Central memory CD4-positive, alpha-beta T cell (primary cell): ENCODE data around the gene SELL.
"Not testable (repeated sequence)": the region's sequence is repeated elsewhere in the genome, so short reads cannot be mapped to it uniquely, and the experiment has no call there.

Experiments used
- DNase-seq: peaks from one replicate; pipeline ENCODE4 v3.0.0; 2022

SELL gene

DNA sequence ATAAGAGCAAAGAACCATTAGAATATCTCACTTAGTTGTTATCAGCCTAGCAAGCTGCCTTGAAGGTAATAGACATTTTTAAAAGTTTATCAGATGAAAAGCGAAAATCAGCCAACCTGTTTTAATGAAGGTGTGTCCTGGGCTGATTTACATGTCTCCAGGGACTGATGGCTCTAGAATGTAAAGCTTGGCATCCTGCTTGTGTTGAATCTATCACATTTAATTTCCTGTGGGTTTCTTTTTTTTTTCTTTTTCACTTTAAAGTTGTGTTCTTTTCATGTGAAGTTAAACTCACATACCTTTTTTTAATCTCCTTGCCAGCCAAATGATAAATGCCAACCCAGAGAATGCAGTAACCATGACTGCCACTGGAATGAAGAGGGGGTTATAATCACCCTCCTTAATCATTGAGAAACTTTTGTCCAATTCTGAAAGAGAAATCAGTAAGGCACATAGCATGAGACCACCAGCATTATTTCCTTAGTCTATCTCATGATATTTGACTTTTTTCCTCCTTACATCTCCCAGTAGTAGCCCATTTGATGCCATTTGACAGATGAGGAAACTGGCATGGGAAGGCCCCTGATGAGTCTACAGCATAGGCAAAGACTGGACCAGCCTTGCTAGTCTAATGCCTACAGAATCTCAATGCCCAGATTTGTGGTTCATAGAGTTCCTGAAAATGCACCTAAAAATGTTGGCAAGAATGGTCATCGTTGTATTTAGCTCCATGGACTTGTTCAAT, 10.0 kb downstream of the SELL start:
- DNase-seq: peak; percentile 49

DNA sequence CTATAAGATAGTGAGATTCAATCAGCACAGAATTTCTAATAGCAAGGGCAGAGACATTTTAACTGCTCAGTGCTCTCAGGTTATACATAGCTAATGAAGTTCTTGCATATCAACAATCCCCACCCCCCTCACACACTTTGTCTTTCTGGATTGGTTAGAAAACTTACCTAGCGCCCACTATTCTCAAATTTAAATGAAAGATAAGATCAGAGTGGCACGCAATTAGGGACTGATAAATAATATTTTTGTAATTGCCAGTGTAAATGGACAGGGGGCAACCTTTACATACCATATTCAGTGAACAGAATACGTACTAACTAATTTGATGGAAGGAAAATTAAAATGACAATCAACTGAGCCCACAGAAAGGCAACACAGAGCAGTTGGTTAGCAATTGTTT, 11.7 kb downstream of the SELL start:
- no peak for DNase-seq

DNA sequence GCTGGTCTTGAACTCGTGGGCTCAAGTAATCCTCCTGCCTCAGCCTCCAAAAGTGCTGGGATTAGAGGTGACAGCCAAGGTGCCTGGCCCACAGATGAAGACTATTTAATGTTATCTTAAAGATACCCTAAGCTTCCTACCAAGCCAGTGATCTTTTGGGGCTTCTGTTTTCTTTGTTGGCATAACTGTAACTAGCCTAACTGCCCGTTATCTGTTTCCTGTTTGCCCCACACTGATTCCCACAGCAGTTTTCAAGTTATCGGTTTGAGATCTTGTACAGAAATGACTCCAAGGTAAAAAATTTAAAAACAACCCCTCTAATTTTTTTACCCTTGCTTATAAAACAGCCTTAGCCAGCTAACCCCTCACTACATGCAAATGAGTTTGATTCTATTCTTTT, 12.4 kb downstream of the SELL start:
- no peak for DNase-seq

DNA sequence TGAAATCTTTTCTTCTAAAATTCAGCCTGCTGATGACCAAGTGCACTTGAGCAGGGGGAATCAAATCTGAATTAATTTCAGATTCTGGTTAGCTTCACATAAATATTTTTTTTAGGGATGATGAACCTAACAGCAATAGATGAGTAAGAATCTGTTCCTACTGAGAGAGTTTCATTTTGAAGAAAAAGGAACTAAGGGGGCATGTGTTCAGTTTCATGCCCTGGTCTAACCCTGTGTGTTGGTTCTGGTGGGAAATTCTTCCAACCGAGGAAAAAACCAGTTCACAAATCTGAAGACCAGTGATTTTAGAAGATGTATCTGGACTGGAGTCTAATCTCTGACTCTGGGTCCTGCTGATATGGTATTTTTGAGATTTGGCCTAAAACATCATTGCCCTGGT, 13.7 kb downstream of the SELL start:
- DNase-seq: no peak

DNA sequence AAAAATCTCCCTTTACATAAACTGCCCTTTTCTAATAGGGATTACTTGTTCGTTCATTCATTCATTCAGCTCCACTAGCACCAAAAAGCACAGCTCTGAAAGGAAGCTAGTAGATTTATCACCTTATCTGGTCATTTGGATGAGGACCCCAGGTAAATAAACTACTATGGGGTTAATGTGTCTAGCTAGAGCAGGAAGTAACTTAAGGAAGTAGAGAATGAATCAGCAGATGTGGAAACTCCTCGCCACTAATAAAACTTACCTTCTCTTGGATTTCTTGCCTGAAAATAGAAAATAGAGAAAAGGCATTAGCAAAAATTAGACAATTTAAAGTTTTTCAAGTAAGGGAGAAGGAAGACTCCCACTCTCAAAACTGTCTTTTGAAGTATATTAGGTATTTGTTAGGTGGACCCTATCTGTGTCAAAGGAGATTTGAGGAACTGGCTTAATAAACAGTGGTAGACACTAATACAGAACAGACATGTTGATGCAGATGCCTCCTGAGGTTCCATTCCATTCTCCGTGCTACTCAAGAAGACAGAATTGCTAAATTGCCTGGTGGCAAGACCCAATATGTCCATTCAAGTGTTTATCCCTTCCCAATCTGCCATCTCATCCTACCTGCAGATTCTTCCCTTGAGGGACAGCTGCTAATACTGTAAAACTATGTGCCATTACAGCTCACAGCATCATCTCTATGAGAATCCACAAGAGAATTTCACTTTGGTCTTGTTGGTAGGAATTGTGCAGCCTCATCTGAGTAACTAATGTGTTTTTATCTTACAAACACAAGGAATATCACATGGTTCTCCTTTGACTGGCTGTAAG, 14.9 kb downstream of the SELL start:
- no peak for DNase-seq

DNA sequence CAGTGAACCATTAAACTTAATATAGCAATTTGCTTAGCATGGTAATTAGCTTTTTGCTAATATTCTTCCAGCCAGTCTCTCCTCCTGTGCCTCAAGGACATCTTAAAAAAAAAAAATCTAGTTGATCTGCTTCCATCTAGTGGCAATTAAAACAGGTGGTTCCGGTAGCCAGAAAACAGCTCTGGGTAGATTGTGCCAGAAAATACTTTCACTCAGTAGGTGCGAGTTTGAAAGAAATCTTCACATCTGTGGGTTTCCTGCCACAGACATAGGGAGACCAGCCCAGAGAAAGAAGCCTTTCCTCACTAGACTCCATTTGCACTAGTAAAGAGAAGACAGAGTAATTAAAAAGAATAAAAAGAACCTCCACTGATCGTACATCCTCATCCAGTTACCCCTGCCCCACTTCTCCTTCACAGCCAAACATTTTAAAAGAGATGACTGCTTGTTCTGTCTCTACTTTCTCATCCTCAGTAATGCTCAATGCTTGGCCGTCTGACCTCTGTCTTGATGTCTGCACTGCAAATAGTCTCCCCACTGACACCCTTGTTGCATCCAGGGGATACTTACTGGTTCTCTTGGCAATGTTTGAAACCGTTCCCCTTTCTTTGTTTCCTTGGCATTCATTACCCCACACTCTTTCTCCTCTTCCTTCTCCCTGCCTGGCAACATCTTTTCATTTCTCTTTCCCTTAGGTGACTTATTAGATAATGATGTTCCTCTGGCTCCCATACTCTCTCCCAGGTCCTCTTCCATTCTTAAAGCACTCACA, 16.9 kb downstream of the SELL start:
- DNase-seq: peak; percentile 80

DNA sequence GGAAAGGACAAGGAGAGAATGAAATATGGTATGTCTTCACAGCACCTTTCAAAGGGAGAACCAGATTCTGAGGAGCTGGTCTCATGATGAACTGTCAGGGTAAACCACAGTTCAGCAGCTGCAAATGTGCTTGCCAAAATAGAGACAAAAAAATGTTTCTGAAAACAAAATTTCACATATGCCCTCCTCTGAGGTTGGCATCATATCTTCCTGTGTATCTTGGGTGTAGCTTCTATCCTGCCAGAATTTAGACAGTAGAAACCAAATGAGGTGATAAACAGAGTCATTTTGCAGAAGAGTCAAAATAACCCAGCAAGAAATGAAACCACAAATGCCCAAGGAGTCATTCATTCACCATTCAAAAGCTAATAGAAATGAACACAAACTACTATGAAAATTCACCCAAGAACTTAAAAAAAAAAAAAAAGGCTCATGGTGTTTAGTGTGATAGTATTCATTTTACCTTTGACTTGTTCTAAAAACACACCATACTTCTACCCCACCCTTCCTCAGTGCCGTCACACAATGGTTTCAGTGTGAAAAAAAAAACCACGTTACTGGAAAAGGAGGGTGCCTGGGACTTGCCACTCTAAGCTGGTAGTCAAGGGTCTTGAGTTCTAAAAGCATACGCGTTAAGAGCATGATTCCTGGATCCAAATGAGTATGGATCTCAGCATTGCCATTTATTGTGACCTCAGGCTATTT, 18.5 kb downstream of the SELL start:
- peak; percentile 82 for DNase-seq

DNA sequence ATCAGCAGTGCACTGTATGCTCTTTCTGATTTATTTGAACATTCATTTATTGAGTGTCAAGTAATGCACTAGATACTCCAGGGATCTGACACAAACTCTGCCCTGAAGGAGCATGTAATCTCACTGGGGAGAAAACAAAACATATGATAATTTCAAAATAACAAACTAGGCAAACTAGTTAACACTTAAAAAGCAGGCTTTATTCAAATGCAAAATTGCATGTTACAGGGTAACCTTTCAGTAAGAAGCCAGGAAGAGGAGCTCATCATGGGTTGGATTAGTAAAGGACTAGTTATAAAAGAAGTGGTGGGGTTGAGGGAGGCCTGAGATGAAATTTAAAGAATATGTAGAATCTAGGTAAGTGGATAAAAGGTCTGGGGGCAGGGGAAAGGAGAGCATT, 20.9 kb downstream of the SELL start:
- no peak for DNase-seq

DNA sequence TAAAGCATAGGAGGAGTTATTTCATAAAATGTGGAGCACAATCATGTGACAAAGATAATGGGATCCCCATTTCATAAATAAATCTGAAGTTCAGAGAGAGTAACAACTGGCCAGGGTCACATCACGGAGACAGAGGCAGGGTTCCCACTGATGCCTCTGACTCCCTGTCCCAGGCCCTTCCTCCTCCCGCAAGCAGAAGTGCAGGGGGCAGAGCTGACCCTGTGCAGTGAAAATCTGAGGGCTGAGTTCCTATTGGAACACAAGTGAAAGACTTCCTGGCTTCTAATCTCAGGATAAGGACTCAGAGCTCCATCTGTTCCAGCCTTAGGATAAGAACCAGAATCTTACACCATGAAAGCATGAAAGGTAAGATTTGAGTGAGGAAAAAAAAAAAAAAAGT, 22.0 kb downstream of the SELL start:
- DNase-seq: no peak

DNA sequence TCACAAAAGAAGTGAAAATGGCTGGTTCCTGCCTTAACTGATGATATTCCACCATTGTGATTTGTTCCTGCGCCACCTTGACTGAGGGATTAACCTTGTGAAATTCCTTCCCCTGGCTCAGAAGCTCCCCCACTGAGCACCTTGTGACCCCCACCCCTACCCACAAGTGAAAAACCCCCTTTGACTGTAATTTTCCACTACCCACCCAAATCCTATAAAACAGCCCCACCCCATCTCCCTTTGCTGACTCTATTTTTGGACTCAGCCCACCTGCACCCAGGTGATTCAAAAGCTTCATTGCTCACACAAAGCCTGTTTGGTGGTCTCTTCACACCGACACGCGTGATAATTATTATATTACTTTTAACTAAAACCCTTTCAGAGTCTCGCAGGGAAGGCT, 23.0 kb downstream of the SELL start:
- not testable (repeated sequence) for DNase-seq

DNA sequence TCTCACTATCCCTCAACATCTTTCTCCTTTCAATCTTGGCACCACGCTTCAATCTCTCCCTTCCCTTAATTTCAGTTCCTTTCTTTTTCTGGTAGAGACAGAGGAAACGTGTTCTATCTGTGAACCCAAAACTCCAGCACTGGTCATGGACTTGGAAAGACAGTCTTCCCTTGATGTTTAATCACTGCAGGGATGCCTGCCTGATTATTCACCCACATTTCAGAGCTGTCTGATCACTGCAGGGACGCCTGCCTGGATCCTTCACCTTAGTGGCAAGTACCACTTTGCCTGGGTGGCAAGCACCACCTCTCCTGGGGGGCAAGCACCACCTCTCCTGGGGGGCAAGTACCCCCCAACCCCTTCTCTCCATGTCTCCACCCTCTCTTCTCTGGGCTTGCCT, 27.8 kb downstream of the SELL start:
- no peak for DNase-seq

DNA sequence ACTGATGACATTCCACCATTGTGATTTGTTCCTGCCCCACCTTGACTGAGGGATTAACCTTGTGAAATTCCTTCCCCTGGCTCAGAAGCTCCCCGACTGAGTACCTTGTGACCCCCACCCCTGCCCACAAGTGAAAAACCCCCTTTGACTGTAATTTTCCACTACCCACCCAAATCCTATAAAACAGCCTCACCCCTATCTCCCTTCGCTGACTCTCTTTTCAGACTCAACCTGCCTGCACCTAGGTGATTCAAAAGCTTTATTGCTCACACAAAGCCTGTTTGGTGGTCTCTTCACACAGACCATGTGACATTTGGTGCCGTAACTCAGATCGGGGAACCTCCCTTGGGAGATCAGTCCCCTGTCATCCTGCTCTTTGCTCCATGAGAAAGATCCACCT, 28.3 kb downstream of the SELL start:
- DNase-seq: not testable (repeated sequence)

DNA sequence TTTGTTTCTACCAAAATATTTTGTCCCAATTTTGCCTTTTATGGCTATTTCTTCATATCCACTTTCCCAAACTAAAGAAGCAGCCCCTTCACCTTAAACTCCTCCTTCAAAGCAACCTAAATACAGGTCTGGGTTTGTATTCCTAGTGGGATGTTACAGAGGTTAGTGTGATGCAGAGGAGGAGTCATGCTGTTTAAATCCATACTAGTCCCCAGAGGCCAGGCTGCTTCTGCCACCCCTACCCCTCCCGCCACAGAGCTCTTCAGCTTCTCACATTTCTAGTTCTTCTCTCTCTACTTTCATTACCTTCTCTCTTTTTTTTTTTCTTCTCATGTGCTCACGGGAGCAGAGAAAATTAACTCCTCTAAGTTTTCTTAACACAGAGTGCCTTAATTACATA, 29.3 kb downstream of the SELL start:
- no peak for DNase-seq

DNA sequence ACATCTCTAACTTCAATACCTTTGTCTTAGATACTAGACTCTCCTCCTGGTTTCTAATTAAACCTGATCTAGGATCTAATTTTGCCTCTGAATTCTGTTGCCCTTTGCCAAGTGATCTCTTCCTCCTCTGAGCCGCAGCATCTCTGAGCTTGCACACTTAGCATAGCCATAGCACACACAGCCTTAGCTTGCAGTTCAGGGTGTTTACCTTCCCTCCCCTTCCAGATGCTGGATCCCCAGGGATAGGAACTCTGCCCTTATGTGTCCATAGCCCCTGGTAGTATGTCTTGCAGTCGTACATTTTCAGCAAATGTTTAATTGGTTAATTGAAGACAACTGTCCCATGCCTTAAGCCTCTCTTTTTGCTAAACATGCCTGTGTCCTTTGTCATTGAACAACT, 30.3 kb downstream of the SELL start:
- no peak for DNase-seq

DNA sequence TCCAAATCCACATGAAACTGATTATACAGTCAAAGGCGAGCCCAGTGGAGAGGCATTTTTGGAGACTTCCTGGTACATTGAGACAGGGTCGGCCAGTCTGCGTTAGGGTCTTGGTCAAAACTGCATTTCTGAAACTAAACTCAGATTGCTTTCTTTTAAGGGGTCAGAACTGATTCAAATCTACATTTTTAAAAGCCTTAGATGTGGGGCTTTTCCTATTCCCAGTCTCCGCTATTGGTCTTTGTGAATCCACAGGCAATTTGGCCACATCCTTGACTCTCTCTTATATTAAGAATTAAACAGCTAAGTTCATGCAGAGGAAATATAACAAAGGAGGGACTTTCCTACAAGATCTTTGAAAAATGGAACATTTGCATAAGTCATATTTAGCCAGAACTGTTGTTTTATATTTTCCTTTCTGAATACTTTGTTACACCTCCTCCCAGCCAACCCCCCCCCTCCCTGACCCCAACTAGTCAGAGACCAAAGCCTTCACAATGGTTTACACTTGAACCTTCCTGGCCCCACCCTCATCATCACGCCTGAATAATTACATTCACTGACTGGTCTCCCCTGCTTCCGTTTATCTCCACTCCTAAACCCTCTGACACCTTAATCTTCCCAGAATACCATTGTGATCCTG, 30.9 kb downstream of the SELL start:
- no peak for DNase-seq

DNA sequence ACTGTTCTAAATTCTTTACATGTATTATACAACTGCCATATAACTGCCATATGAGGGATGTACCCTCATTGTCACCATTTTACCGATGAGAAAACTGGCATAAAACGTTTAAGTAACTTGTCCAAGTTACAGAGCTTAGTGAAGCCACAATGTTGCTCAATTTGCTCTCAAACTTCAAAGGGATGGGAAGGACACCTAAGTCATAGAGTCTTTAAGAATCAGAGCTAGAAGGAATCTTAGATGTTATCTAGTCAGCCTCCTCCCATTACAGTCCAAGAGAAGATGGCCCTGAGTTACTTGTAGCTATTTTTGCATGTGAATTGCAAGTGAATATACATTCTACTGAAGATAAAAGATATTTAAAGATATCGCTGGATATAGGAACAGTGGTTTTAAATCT, 31.7 kb downstream of the SELL start:
- DNase-seq: no peak

DNA sequence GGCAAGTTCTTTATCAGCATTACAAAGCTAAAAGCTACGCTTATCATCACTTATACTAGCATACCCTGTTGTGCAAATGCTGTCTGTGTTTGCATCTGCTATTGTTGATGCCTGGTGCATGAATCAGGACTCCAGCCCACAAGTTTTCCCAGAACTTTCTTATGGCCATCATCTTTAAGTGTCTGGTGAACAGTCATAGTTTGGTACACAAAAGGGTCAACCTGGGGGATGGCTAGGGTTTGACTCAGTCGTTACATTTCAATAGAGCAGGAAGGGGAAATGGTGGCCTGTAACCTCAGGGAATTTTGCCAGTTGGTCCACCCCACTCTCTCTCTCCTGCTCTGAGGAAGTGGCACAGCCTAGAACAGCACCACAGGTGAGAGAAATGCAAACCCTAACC, 35.4 kb downstream of the SELL start:
- no peak for DNase-seq

DNA sequence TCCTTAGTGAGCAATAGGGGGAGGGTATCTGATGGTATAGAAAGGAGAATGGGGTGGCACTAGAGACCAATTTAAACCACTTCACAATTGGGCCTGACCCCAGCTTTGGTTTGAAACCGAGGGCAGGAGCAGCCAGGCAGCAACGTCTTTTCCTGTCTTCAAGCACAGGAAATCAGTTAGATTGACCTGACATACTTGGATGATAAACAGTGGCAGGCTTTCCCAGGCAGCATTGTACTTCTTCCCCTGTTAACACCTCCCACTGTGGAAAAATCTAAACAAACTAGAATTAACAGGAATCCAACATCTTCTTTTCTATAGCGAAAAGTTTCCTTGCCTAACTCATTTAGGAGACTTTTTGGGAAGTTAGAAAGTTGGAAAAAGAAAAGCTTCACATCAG, 40.6 kb downstream of the SELL start:
- no peak for DNase-seq

DNA sequence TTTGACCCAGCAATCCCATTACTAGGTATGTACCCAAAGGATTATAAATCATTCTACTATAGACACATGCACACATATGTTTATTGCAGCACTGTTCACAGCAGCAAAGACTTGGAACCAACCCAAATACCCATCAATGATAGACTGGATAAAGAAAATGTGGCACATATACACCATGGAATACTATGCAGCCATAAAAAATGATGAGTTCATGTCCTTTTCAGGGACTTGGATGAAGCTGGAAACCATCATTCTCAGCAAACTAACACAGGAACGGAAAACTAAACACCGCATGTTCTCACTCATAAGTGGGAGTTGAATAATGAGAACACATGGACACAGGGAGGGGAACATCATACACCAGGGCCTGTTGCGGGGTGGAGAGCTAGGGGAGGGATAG, 41.2 kb downstream of the SELL start:
- not testable (repeated sequence) for DNase-seq

DNA sequence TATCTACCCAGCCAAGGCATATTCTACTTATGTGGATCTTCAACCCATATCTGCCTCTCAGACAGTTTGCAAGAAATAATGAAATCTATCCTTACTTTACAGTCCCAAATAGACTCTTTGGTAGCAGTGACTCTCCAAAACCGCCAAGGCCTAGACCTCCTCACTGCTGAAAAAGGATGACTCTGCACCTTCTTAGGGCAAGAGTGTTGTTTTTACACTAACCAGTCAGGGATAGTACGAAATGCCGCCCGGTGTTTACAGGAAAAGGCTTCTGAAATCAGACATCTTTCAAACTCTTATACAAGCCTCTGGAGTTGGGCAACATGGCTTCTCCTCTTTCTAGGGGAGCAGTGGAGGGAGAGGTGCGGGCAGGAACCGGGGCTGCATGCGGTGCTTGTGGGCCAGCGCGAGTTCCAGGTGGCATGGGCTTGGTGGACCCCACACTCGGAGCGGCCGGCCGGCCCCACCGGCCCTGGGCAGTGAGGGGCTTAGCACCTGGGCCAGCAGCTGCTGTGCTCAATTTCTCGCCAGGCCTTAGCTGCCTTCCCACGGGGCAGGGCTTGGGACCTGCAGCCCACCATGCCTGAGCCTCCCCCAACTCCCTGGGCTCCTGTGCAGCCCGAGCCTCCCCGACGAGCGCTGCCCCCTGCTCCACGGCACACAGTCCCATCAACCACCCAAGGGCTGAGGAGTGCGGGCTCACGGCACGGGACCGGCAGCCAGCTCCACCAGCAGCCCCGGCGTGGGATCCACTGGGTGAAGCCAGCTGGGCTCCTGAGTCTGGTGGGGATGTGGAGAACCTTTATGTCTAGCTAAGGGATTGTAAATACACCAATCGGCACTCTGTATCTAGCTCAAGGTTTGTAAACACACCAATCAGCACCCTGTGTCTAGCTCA, 43.5 kb downstream of the SELL start:
- not testable (repeated sequence) for DNase-seq

DNA sequence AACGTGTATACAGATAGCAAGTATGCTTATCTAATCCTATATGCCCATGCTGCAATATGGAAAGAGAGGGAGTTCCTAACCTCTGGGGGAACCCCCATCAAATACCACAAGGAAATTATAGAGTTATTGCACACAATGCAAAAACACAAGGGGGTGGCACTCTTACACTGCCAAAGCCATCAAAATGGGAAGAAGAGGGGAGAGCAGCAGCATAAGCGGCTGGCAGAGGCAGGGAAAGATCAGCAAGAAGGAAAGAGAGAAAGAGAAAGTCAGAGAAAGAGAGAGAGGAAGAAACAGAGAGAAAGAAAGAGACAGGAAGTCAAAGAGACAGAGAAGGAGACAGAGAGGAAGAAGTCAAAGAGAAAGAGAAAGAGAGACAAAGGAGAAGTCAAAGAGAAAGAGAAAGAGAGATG, 44.2 kb downstream of the SELL start:
- peak; percentile 31 for DNase-seq
